Stimulated activated naive B cell treated with anti-CD40 and anti-IgM and Interleukin-4, amounts not matched to agents 10 μg/mL and 1 μg/mL and 100 μg/mL, for 72 hours (primary cell): ENCODE data around the gene CCDC74A.
"Not testable (repeated sequence)": the region's sequence is repeated elsewhere in the genome, so short reads cannot be mapped to it uniquely, and the experiment has no call there.

Experiments
- ATAC-seq, 2 donors: fragments of 150-1000 bp; cut with Tn5 transposase; replicated peaks; 2 replicates each; pipeline ENCODE4 v1.10.0; 2021; ENCODE audit warnings: moderate library complexity in 1 of 2
- DNase-seq: peaks from one replicate; pipeline ENCODE4 v3.0.0; 2021
- H3K27ac Mint-ChIP-seq: one replicate; pipeline ENCODE4 v1.8.0; 2022; ENCODE audit warnings: mild to moderate bottlenecking, mixed read lengths
- H3K27me3 Mint-ChIP-seq, 2 donors: one replicate each; pipeline ENCODE4 v1.8.0; 2022; ENCODE audit warnings: mixed read lengths in 2 of 2
- H3K36me3 Mint-ChIP-seq, 2 donors: one replicate each; pipeline ENCODE4 v1.8.0; 2022; ENCODE audit warnings: mixed read lengths in 2 of 2, mild to moderate bottlenecking in 1 of 2
- H3K4me1 Mint-ChIP-seq, 2 donors: one replicate each; pipeline ENCODE4 v1.8.0; 2022; ENCODE audit warnings: mixed read lengths in 2 of 2, mild to moderate bottlenecking in 1 of 2
- H3K4me3 Mint-ChIP-seq, 2 donors: one replicate each; pipeline ENCODE4 v1.8.0; 2022; ENCODE audit warnings: mild to moderate bottlenecking in 2 of 2, mixed read lengths in 2 of 2, moderate library complexity in 1 of 2
- H3K9me3 Mint-ChIP-seq, 2 donors: one replicate each; pipeline ENCODE4 v1.8.0; 2022; ENCODE audit warnings: mixed read lengths in 2 of 2, mild to moderate bottlenecking in 1 of 2

CCDC74A gene

GRCh38 chr2:131544006-131544812 is 16.5 kb downstream of the CCDC74A start:
- ATAC-seq, DNase-seq, H3K9me3 Mint-ChIP-seq, H3K27ac Mint-ChIP-seq, H3K4me3 Mint-ChIP-seq, H3K4me1 Mint-ChIP-seq, H3K36me3 Mint-ChIP-seq: not testable (repeated sequence)
- peaks cover 6 to 33% of the 10 kb centered on the region in 2 donors for H3K27me3 Mint-ChIP-seq

GRCh38 chr2:131544813-131545165 is 17.1 kb downstream of the CCDC74A start:
- H3K27me3 Mint-ChIP-seq = peaks cover 6 to 33% of the 10 kb centered on the region in 2 donors
- H3K36me3 Mint-ChIP-seq, ATAC-seq, DNase-seq, H3K9me3 Mint-ChIP-seq, H3K27ac Mint-ChIP-seq, H3K4me3 Mint-ChIP-seq, H3K4me1 Mint-ChIP-seq: not testable (repeated sequence)

- no peaks in the 10 kb centered on the region for H3K4me1 Mint-ChIP-seq
- peaks cover 33 to 37% of the 10 kb centered on the region in 2 donors for H3K27me3 Mint-ChIP-seq
- ATAC-seq (no peak), DNase-seq (no peak)
- no peak overlapping the region for H3K27ac Mint-ChIP-seq
- H3K4me3 Mint-ChIP-seq = no peak overlapping the region
- peaks cover 2 to 3% of the 10 kb centered on the region in 2 donors for H3K9me3 Mint-ChIP-seq
- H3K36me3 Mint-ChIP-seq = no peaks in the 10 kb centered on the region
Measured at GRCh38 chr2:131552871-131553270, 25.2 kb downstream of the CCDC74A start.

- no peak overlapping the region for H3K27ac Mint-ChIP-seq
- no peak overlapping the region for H3K4me3 Mint-ChIP-seq
- no peak for DNase-seq
- H3K9me3 Mint-ChIP-seq = no peaks in the 10 kb centered on the region
- no peaks in the 10 kb centered on the region for H3K36me3 Mint-ChIP-seq
- no peaks in the 10 kb centered on the region for H3K4me1 Mint-ChIP-seq
- no peak for ATAC-seq
- peaks cover 43 to 45% of the 10 kb centered on the region in 2 donors for H3K27me3 Mint-ChIP-seq
Measured at GRCh38 chr2:131556998-131557397, 29.3 kb downstream of the CCDC74A start.

GRCh38 chr2:131557558-131558321 is 30.1 kb downstream of the CCDC74A start:
- DNase-seq (no peak), ATAC-seq (no peak)
- no peak overlapping the region for H3K27ac Mint-ChIP-seq
- H3K36me3 Mint-ChIP-seq = no peaks in the 10 kb centered on the region
- H3K27me3 Mint-ChIP-seq = peaks cover 36 to 41% of the 10 kb centered on the region in 2 donors
- no peak overlapping the region for H3K4me3 Mint-ChIP-seq
- H3K4me1 Mint-ChIP-seq = no peaks in the 10 kb centered on the region
- H3K9me3 Mint-ChIP-seq = no peaks in the 10 kb centered on the region

GRCh38 chr2:131566371-131566770 is 38.7 kb downstream of the CCDC74A start:
- Mint-ChIP-seq H3K27ac (no peak overlapping the region), H3K36me3 (no peaks in the 10 kb centered on the region), H3K27me3 (peaks cover 20 to 42% of the 10 kb centered on the region in 2 donors), H3K4me1 (no peaks in the 10 kb centered on the region), H3K9me3 (no peaks in the 10 kb centered on the region), H3K4me3 (no peak overlapping the region)
- ATAC-seq (no peak), DNase-seq (no peak)

GRCh38 chr2:131567891-131568290 is 40.2 kb downstream of the CCDC74A start:
- Mint-ChIP-seq H3K27me3 (peaks cover 23 to 42% of the 10 kb centered on the region in 2 donors), H3K4me1 (peaks cover 0 to 5% of the 10 kb centered on the region in 2 donors), H3K9me3 (no peaks in the 10 kb centered on the region), H3K4me3 (no peak overlapping the region), H3K27ac (no peak overlapping the region), H3K36me3 (no peaks in the 10 kb centered on the region)
- no peak for ATAC-seq
- DNase-seq = no peak

GRCh38 chr2:131568401-131568800 is 40.7 kb downstream of the CCDC74A start:
- not testable (repeated sequence) for H3K27ac Mint-ChIP-seq, H3K9me3 Mint-ChIP-seq, H3K36me3 Mint-ChIP-seq, H3K4me3 Mint-ChIP-seq, ATAC-seq, H3K4me1 Mint-ChIP-seq, DNase-seq
- peaks cover 23 to 40% of the 10 kb centered on the region in 2 donors for H3K27me3 Mint-ChIP-seq

GRCh38 chr2:131572175-131572574 is 44.5 kb downstream of the CCDC74A start:
- Mint-ChIP-seq H3K36me3 (no peaks in the 10 kb centered on the region), H3K4me3 (no peak overlapping the region), H3K4me1 (peaks cover 0 to 5% of the 10 kb centered on the region in 2 donors)

GRCh38 chr2:131577812-131578211 is 50.1 kb downstream of the CCDC74A start:
- no peak for ATAC-seq
- no peak overlapping the region for H3K27ac Mint-ChIP-seq

More at GRCh38 chr2:131572175-131572574, 44.5 kb downstream of the CCDC74A start:
- Mint-ChIP-seq H3K9me3 (no peaks in the 10 kb centered on the region), H3K27me3 (peaks cover 14 to 27% of the 10 kb centered on the region in 2 donors), H3K27ac (no peak overlapping the region)
- no peak for DNase-seq
- ATAC-seq = no peak

GRCh38 chr2:131580187-131580586 is 52.5 kb downstream of the CCDC74A start:
- peaks cover 61 to 66% of the 10 kb centered on the region in 2 donors for H3K27me3 Mint-ChIP-seq
- peaks cover 7 to 15% of the 10 kb centered on the region in 2 donors for H3K4me1 Mint-ChIP-seq
- no peaks in the 10 kb centered on the region for H3K36me3 Mint-ChIP-seq
- no peak overlapping the region for H3K4me3 Mint-ChIP-seq
- DNase-seq (no peak), ATAC-seq (no peak)
- H3K9me3 Mint-ChIP-seq = no peaks in the 10 kb centered on the region
- no peak overlapping the region for H3K27ac Mint-ChIP-seq

More at GRCh38 chr2:131577812-131578211, 50.1 kb downstream of the CCDC74A start:
- Mint-ChIP-seq H3K36me3 (no peaks in the 10 kb centered on the region), H3K27me3 (peaks cover 51 to 60% of the 10 kb centered on the region in 2 donors), H3K4me3 (no peak overlapping the region), H3K9me3 (no peaks in the 10 kb centered on the region), H3K4me1 (no peaks in the 10 kb centered on the region)
- DNase-seq = no peak
